ENCODE measurements around the gene FBXO46.

The FBXO46 gene

GRCh38 chr19:45730368-45731288 is at the start of gene FBXO46:
Gene FBXO46 (minus strand): TSS chr19:45730896. CDS start chr19:45713495, 17,401 bp downstream.
- peak; percentile 87 to 98 for DNase-seq

GRCh38 chr19:45780146-45780447 is 49.4 kb upstream of the FBXO46 start:
- DNase-seq: no peak

- peak; percentile 95 to 97 for DNase-seq
These were observed 48.8 kb upstream of the FBXO46 start for GRCh38 chr19:45779231-45780145.

GRCh38 chr19:45778010-45778661 is 47.4 kb upstream of the FBXO46 start:
- no peak for DNase-seq

GRCh38 chr19:45777395-45777961 is 46.8 kb upstream of the FBXO46 start:
- no peak for DNase-seq

- no peak for DNase-seq
These were observed 44.1 kb upstream of the FBXO46 start for GRCh38 chr19:45774765-45775164.

GRCh38 chr19:45773384-45773783 is 42.7 kb upstream of the FBXO46 start:
- DNase-seq: no peak

- DNase-seq: no peak
These were observed 42.2 kb upstream of the FBXO46 start for GRCh38 chr19:45772912-45773311.

GRCh38 chr19:45772130-45772840 is 41.6 kb upstream of the FBXO46 start:
- no peak for DNase-seq

GRCh38 chr19:45771311-45771933 is 40.7 kb upstream of the FBXO46 start:
- DNase-seq: no peak

GRCh38 chr19:45770192-45771101 is 39.8 kb upstream of the FBXO46 start:
- peak; percentile 95 to 98 for DNase-seq

- DNase-seq: peak in 1 of 2 experiments; percentile 61
These were observed 39.1 kb upstream of the FBXO46 start for GRCh38 chr19:45769821-45770191.

- DNase-seq: peak; percentile 96 to 98
These were observed 38.5 kb upstream of the FBXO46 start, which contains the start of gene SIX5 for GRCh38 chr19:45768984-45769782. Gene SIX5 (minus strand): TSS chr19:45769252. CDS start chr19:45768844, 408 bp downstream.

GRCh38 chr19:45768655-45768983 is 37.9 kb upstream of the FBXO46 start:
- no peak for DNase-seq

- DNase-seq: peak in 1 of 2 experiments; percentile 17
These were observed 37.4 kb upstream of the FBXO46 start for GRCh38 chr19:45767881-45768654.

GRCh38 chr19:45767410-45767880 is 36.7 kb upstream of the FBXO46 start:
- DNase-seq: peak; percentile 31 to 39

GRCh38 chr19:45766869-45767346 is 36.2 kb upstream of the FBXO46 start:
- no peak for DNase-seq

- no peak for DNase-seq
These were observed 35.7 kb upstream of the FBXO46 start for GRCh38 chr19:45766296-45766868.
